Keratinocyte (primary cell): Measurements from ENCODE around the gene NCS1. TPM values are rescaled to one million over a fixed set of nuclear protein-coding genes. Genes with fewer than 3 reads are reported as not detected.

Experiments
- DNase-seq: peaks from one replicate; pipeline ENCODE4 v3.0.0-alpha.2; 2011; ENCODE audit warnings: low read depth, missing footprints, low spot score
- FAIRE-seq: peaks from 2 replicates; lab custom pipeline; 2011; peaks lifted over from hg19 to GRCh38; lab: Jason Lieb, UNC
- H2AFZ ChIP-seq: 2 replicates; pipeline ENCODE4 v1.6.0; 2012; ENCODE audit warnings: low read length, control low read depth, inconsistent platforms; ENCODE audit not compliant: control insufficient read depth
- H3K27ac ChIP-seq: 2 replicates; pipeline ENCODE4 v1.5.1; 2011; ENCODE audit warnings: low read length; ENCODE audit not compliant: control insufficient read depth, insufficient read depth
- H3K27me3 ChIP-seq: 3 replicates; pipeline ENCODE4 v1.6.0; 2011; ENCODE audit warnings: low read length; ENCODE audit not compliant: control insufficient read depth, insufficient read depth; ENCODE audit errors: extremely low read depth
- H3K36me3 ChIP-seq, 2 experiments: 2 replicates in 1 of 2; 3 replicates in 1 of 2; pipeline ENCODE4 v1.5.1; 2011; ENCODE audit warnings: low read length in 2 of 2, mild to moderate bottlenecking in 1 of 2; ENCODE audit not compliant: control insufficient read depth in 2 of 2, insufficient read depth in 2 of 2; ENCODE audit errors: extremely low read depth in 1 of 2
- H3K4me1 ChIP-seq: 3 replicates; pipeline ENCODE4 v1.5.1; 2011; ENCODE audit warnings: low read length; ENCODE audit not compliant: control insufficient read depth, insufficient read depth; ENCODE audit errors: extremely low read depth
- H3K4me2 ChIP-seq: 3 replicates; pipeline ENCODE4 v1.6.0; 2011; ENCODE audit warnings: low read depth, low read length; ENCODE audit not compliant: control insufficient read depth, insufficient read depth; ENCODE audit errors: extremely low read depth
- H3K4me3 ChIP-seq, 3 experiments: fragments of 200-600 bp in 1 of 3; sonication (generic) in 1 of 3; 2 replicates in 2 of 3; 3 replicates in 1 of 3; pipeline ENCODE4 v1.5.1; 2011 to 2016; ENCODE audit warnings: low read length in 3 of 3, mild to moderate bottlenecking in 3 of 3, control low read depth in 2 of 3, inconsistent platforms in 1 of 3, low read depth in 1 of 3, mixed read lengths in 1 of 3, mixed run types in 1 of 3, moderate library complexity in 1 of 3; ENCODE audit not compliant: control insufficient read depth in 2 of 3, insufficient read depth in 2 of 3; ENCODE audit errors: extremely low read depth in 1 of 3
- H3K79me2 ChIP-seq: 2 replicates; pipeline ENCODE4 v1.6.0; 2012; ENCODE audit warnings: low read length; ENCODE audit not compliant: control insufficient read depth, insufficient read depth
- H3K9ac ChIP-seq: 3 replicates; pipeline ENCODE4 v1.6.0; 2011; ENCODE audit warnings: low read length; ENCODE audit not compliant: control insufficient read depth, insufficient read depth; ENCODE audit errors: extremely low read depth
- H3K9me1 ChIP-seq: 3 replicates; pipeline ENCODE4 v1.6.0; 2011; ENCODE audit warnings: low read length; ENCODE audit not compliant: control insufficient read depth, insufficient read depth; ENCODE audit errors: extremely low read depth
- H3K9me3 ChIP-seq: 2 replicates; pipeline ENCODE4 v1.5.1; 2012; ENCODE audit warnings: low read depth, low read length; ENCODE audit not compliant: control insufficient read depth
- H4K20me1 ChIP-seq: 3 replicates; pipeline ENCODE4 v1.6.0; 2011; ENCODE audit warnings: low read length; ENCODE audit not compliant: control insufficient read depth, insufficient read depth; ENCODE audit errors: extremely low read depth
- EZH2 ChIP-seq: IDR thresholded peaks from one replicate; pipeline ENCODE4 v1.6.1; 2012; ENCODE audit warnings: inconsistent platforms, mild to moderate bottlenecking, low read length, moderate library complexity
- dilution Hi-C: fragments of 300-500 bp; cut with MboI; formaldehyde crosslinking; loops from one replicate; pipeline ENCODE4 v1.7.0; 2020; ENCODE audit warnings: low sequenced_read_pairs; ENCODE audit not compliant: extremely low pct_ligation_motif_present
- polyA plus RNA-seq, 5 experiments: library from polyadenylated mRNA; depleted of rRNA in 3 of 5; stranded (reverse) in 3 of 5; stranded (forward) in 1 of 5; unstranded in 1 of 5; fragments of >200 nt; gene quantifications; 1 replicate in 1 of 5; 2 replicates in 3 of 5; 3 replicates in 1 of 5; pipeline versions ENCODE4 v1.2.1 to v1.2.3, GENCODE V29; 2011 to 2012; ENCODE audit warnings: missing spikeins in 2 of 5, low read depth in 1 of 5, low replicate concordance in 1 of 5
- TF ChIP-seq, protein P1 (sequence below), 3 experiments: IDR thresholded peaks in 1 of 3; conservative IDR thresholded peaks in 1 of 3; optimal IDR thresholded peaks in 1 of 3; 2 replicates in 2 of 3; 3 replicates in 1 of 3; pipeline versions ENCODE3 to v1.5.1; 2011; ENCODE audit warnings: low read length in 3 of 3, mild to moderate bottlenecking in 3 of 3, moderate library complexity in 2 of 3, control low read depth in 1 of 3, inconsistent platforms in 1 of 3; ENCODE audit not compliant: insufficient read depth in 2 of 3; ENCODE audit errors: extremely low read depth in 1 of 3

The NCS1 gene
- polyA plus RNA-seq, 1 donor (not counting 4 experiments of a cell fraction or from before 2014, with no cell fraction given) = 49.1 TPM

- no peak overlapping the region for H3K4me3 ChIP-seq
- no peaks in the 10 kb centered on the region for H3K27me3 ChIP-seq
- dilution Hi-C loops = no loop called here
- H3K9me3 ChIP-seq = no peaks in the 10 kb centered on the region
- no peak overlapping the region for H3K9ac ChIP-seq
- H3K79me2 ChIP-seq = peaks cover 46% of the 10 kb centered on the region
- H3K27ac ChIP-seq = peak overlapping the region; percentile 13
- no peak for TF ChIP-seq EZH2
- TF ChIP-seq, protein P1, sequence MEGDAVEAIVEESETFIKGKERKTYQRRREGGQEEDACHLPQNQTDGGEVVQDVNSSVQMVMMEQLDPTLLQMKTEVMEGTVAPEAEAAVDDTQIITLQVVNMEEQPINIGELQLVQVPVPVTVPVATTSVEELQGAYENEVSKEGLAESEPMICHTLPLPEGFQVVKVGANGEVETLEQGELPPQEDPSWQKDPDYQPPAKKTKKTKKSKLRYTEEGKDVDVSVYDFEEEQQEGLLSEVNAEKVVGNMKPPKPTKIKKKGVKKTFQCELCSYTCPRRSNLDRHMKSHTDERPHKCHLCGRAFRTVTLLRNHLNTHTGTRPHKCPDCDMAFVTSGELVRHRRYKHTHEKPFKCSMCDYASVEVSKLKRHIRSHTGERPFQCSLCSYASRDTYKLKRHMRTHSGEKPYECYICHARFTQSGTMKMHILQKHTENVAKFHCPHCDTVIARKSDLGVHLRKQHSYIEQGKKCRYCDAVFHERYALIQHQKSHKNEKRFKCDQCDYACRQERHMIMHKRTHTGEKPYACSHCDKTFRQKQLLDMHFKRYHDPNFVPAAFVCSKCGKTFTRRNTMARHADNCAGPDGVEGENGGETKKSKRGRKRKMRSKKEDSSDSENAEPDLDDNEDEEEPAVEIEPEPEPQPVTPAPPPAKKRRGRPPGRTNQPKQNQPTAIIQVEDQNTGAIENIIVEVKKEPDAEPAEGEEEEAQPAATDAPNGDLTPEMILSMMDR (optimal IDR thresholded peaks at IDR 0.05 in 1 of 3, IDR thresholded peaks at IDR 0.05 in 1 of 3, conservative IDR thresholded peaks at IDR 0.05 in 1 of 3; ENCODE audit: extremely low read depth in 1 of 3, insufficient read depth in 2 of 3, low read length in 3 of 3) = no peak
- DNase-seq = no peak
- H3K4me1 ChIP-seq = peaks cover 66% of the 10 kb centered on the region
- H2AFZ ChIP-seq = no peak overlapping the region
- peaks cover 0 to 4% of the 10 kb centered on the region in 2 experiments for H3K36me3 ChIP-seq
- FAIRE-seq = no peak
- peaks cover 2% of the 10 kb centered on the region for H3K9me1 ChIP-seq
- peaks cover 11% of the 10 kb centered on the region for H4K20me1 ChIP-seq
- peak overlapping the region; percentile 14 for H3K4me2 ChIP-seq
Measured at GRCh38 chr9:130198501-130199179, 26.4 kb downstream of the NCS1 start.

DNA sequence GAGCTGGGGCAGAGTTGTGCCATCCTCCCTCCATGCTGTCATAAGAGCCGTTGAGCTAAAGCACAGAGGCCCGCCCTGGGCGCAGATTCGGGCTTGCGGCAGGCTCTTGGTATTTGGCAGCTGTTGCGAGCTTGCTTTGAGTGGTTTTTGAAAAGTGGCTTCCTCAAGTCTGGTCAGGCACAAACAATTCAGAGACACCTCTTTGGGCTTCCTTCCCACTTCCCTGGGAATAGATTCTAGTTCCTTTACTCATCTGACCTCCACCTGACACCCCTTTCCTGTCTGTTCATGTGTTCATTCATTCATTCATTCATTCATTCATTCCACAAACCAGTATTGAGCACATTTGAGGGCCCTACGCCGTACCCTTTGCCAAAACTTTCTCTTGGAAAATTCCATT lies 27.4 kb downstream of the NCS1 start:
- TF ChIP-seq, protein P1 (optimal IDR thresholded peaks at IDR 0.05 in 1 of 3, IDR thresholded peaks at IDR 0.05 in 1 of 3, conservative IDR thresholded peaks at IDR 0.05 in 1 of 3; ENCODE audit: extremely low read depth in 1 of 3, insufficient read depth in 2 of 3, low read length in 3 of 3) = no peak
- TF ChIP-seq EZH2 = no peak
- FAIRE-seq (peak; percentile 92), DNase-seq (peak; percentile 63)
- Histone ChIP-seq H4K20me1 (peaks cover 11% of the 10 kb centered on the region), H3K9me1 (no peaks in the 10 kb centered on the region), H3K4me3 (no peak overlapping the region), H3K4me1 (peaks cover 57% of the 10 kb centered on the region), H3K79me2 (peaks cover 40% of the 10 kb centered on the region), H3K27ac (peak overlapping the region; percentile 31), H2AFZ (no peak overlapping the region), H3K4me2 (peak overlapping the region; percentile 63), H3K27me3 (no peaks in the 10 kb centered on the region), H3K36me3 (peaks cover 0 to 4% of the 10 kb centered on the region in 2 experiments), H3K9me3 (no peaks in the 10 kb centered on the region), H3K9ac (no peak overlapping the region)
- dilution Hi-C loops = no loop called here
